HG02885 (cell line): Measurements from ENCODE around the gene XRCC2.

ENCODE experiments used
- ATAC-seq: cut with Tn5 transposase; IDR thresholded peaks from one replicate; pipeline ENCODE4 v1.9.1; 2021; ENCODE audit warnings: mild to moderate bottlenecking; ENCODE audit not compliant: unreplicated experiment, poor library complexity

The XRCC2 gene

DNA sequence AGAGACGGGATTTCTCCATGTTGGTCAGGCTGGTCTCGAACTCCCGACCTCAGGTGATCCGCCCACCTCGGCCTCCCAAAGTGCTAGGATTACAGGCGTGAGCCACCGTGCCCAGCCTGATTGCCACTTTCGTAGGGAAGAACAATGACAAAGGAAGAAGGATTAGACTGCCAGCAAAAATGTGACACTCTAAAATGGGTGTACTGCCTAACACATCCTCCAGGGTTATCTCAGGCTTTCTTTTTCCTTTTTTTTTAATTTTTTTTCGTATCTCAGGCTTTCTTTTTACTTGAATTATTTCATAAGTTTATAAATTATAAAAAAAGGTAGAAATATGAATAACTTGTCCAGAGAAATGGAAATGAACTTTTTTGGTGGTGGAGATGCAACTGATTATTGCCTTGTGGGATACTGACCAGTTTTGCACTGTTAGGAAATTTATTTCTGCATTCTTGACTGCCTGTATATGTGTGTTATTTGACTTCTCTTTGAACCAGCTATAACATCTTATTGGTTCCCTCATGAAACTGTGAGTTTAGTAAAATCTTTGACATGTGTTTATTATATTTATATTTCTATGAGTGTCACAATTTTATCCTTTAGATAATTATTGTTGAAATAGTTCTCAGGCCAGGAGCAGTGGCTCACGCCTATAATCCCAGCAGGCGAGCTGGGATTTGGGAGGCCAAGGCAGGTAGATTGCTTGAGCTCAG lies 56.8 kb downstream of the XRCC2 start:
- ATAC-seq, result no peak

DNA sequence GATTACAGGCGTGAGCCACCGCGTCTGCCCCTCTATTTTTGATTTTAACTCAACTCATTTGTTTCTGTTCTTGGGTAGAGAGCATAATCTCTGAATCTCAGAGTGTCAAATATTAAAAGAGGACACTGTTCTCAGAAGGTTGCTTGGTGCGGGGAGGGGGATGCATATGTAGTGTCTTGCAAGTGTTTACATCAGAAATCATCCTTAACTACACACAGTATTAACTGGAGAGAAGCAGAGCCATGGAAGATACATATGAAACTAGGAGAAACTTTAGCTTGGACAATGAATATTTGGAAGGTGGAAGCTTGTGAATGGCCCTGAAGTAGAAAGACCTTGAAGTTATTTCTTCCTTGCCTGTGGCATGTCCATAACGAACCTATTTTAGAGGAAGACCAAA lies 57.5 kb downstream of the XRCC2 start:
- no peak for ATAC-seq

DNA sequence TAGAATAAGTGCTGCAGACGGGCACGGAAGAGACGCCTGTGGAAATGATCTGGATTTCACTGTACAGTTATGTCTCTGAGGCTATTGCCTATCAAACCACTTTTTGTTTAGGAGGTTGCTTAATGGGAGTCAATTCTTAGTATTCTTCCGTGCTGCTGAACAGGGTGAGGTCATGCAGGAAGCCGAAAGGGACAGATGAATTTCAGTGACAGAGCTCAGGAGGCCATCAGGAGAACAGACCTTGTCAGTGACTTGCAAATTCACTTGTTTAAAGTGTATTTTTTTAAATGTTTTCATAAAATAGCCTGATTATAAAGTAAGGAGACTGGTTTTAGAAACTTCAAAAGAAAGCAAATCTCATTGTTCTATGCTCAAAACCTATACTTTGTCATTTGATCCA lies 58.9 kb downstream of the XRCC2 start:
- ATAC-seq, result no peak

DNA sequence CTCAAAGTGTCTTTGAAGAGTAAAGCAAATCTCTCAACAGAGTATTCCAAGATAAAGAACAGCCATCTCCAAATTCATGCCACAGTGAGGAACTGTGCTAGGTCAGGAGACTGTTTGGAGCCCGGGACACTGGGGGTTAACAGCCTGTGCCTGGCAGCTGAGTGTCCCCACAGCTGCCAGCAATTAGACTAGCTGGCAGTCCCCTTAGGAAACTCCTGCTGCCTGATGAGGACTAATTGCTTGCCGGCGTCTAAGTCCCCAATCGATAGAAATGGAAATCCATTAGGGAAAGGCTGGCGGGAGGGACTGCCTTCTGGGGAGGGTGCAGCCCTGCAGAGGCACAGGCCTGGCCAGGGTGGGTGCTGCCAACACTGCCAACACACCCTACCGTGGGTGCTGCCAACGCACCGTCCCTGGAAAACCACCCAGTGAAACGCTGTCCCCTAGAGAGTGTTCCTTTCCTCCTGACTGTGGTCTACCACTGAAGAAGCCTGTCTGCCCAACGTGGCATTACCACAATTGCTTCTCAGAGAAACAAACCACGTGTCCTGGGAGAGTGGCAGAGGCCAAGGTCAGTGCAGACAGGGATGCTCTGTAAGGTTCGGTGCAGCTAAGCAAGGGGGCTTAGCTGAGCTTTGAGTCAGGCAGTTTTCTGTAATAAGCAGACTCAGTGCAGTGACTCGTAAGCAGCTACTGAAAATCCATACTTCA lies 60.8 kb downstream of the XRCC2 start:
- no peak for ATAC-seq

DNA sequence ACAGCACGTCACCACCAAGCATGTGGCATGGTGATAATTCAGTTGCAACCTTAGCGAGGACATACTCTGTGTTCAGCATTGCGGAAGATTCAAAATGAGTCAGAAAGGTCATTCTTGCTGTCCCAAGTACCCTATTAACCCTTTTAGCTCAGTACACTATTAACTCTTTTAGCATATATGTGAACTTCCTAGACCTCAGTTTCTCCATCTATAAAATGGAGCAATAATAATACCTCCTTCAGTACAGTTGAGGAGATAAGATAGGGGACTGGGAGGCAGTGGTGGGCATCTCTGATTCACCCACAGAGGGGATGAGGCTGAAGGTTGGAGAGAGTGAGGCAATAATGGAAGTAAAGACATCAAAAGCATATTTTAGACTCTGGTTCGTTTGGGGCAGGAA lies 67.3 kb downstream of the XRCC2 start:
- ATAC-seq, result no peak

DNA sequence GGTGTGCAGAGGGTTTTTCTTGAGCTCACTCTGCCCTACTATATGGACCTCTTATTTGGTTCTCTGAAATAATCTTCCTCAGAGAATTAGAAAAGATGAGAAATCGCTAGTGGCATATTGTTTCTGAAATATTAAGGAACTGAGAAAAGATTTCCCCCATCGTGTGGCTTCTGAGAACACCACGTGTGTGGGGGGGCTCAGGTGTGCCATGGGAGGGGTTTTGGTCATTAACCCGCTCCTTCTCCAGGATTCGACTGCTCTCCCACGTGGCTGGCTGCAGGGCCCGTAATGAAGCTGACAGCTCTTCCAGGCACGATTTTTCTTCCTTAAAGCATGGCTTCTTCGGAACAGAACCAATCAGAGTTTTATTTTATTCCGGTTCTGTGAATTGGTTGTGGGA lies 67.7 kb downstream of the XRCC2 start:
- ATAC-seq, result no peak

DNA sequence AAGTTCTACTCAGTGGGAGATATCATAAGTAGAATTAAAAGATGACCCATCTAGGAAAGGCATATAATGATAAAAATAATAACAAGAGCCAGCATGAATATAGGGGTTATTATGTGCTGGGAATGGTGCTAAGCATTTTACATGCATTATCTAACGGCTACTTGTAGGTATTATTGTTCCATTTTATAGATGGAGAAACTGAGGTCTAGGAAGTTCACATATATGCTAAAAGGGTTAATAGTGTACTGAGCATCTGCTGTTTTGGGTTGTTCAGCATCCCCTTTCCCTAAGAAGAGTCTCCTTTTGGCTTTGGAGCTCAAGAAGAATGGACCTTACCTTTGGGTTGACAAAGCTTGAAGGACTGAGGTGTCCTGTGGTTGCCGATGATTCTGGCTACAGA lies 68.9 kb downstream of the XRCC2 start:
- ATAC-seq, result no peak

DNA sequence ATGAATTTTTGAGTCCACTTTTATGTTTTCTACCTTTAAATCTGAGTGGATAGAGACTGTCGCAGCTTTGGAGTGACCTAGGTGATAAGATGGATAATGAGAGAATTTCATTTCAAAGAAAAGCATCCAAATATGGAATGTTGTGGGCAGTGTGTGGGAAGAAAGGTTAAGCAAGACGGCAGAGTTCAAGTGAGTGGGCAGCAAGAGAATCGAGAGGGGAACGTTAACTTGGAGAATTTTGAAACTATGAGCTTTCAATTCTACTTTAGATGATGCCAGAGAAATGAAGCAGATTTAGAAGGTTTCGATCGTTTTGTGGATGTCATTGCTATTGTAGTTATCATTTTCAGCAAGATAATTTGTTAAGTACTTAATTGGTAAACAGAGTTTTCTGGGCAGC lies 73.0 kb downstream of the XRCC2 start:
- no peak for ATAC-seq

DNA sequence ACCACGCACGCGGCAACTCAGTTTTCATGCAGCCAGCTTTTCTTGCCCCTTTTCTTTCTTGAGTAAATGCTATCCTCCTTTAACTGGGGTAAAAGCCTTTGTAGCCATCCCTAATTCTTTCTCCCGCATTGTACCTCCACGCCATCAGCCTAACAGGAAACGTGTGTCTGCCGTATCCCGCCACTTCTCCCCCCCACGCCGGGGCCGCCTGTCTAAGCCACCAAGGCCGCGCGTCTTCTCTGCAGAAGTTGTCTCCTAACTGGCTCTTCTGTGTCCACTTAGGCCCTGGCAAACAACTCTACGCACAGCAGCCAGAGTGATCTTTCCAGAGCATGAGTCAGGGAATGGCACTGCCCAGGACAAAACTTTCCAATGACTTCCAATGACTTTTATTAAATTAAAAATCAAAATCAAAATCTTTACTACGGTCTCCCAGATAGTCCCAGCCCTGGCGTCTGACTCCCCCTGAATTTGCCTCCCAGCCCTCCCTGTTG lies 74.6 kb downstream of the XRCC2 start:
- ATAC-seq, result no peak

DNA sequence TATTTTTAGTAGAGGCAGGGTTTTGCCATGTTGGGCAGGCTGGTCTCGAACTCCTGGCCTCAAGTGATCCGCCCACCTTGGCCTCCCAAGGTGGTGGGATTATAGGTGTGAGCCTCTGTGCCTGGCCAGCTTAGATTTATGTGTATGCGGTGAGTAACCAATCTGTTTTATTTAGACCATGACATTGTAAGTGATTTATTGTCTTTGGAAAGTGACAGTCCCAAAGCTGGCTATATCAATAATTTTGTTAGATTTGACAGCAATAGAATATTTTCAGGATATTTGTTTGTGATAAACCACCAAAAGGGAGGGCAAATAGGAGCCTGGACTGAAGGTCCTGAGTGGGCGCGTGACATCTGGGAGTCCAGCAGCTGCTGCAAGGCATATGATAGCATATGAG lies 75.7 kb downstream of the XRCC2 start:
- no peak for ATAC-seq

DNA sequence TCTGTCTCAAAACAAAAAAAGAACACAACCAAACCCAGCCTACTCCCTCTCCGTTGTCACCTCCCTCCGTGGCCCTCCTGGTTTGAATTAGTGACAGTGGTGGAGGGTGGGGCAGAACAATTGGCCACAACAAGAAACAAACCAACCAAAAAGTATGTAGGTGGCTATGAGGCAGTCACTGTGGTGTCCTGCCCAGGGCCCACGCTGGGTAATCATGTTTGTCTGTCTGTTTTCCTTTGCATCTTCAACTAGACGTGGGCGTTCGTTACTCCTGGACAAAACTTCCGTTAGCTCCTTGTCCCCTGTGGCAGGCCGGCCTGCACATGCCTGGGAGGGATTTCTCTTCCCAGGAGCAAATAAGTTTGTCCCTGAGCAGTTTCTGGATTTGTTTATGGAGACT lies 78.4 kb downstream of the XRCC2 start:
- no peak for ATAC-seq

DNA sequence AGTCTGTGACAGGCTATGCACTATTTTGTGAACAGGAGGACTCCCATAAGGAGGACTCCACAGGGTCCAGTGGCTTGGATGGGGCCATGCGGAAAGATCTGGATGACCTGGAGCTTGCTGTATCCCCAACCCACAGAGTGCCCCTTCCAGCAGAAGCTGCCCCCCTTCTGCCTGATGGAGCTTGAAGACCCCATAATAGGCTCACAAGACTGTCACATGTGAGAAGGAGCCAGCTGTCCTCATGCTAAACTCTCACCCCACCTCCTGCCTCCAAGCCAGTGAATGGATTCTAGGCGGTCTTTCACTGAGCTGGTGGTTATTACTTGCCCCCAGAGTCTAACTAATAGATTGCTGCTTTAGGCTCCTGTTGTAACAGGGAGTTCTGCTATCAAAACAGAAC lies 79.1 kb downstream of the XRCC2 start:
- ATAC-seq, result no peak
